ENCODE data around the gene KLF17.

DNA sequence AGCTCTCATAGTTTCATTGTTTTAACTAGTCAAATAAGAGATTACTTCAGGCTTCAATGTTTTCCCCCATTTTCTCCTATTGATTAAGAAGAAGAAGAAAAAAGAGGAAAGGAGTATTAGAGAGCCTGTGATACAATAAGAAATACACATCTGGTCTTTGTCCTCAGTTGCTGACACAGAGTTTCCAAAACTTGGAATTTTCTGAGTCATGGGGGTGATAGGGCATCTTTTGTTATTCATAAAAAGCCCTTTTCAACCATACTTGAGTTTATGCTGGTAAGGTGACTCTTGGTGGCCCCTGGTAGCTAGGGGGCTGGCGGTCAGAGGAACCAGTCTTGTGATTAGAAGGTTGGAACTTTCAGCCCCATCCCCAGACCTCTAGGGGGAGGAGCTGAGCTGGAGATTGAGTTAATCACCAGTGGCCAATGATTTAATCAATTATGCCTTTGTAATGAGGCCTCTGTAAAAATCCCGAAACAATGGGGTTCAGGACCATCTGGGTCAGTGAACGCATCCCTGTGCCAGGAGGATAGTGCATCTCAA is 51.7 kb downstream of the KLF17 start:
- TF ChIP-seq EGR1 (IDR thresholded peaks at IDR 0.05) (no peak), EP300 (IDR thresholded peaks at IDR 0.05; ENCODE audit: borderline replicate concordance) (no peak), FOXM1 (IDR thresholded peaks at IDR 0.05; ENCODE audit: borderline replicate concordance, low read depth) (no peak), TAF1 (IDR thresholded peaks at IDR 0.05; ENCODE audit: low read depth) (no peak), CEBPB (IDR thresholded peaks at IDR 0.05) (no peak)
